CD8-positive, alpha-beta memory T cell (primary cell): ENCODE data around the gene C17orf67. TPM values are rescaled to one million over a fixed set of nuclear protein-coding genes. Genes with fewer than 3 reads are reported as not detected.

ENCODE experiments used
- CTCF ChIA-PET: fragments of 350-600 bp; sonication (Branson Sonifier 250); formaldehyde crosslinking; loops from one replicate; lab custom pipeline; 2021; ENCODE audit warnings: antibody characterized with exemption; lab: Charles Lee
- POLR2A ChIA-PET: fragments of 350-600 bp; sonication (Branson Sonifier 250); formaldehyde crosslinking; loops from one replicate; lab custom pipeline; 2021; ENCODE audit warnings: antibody characterized with exemption; lab: Charles Lee
- DNase-seq, 5 donors: peaks; one replicate each; pipeline versions ENCODE4 v3.0.0 to v3.0.0-alpha.2; 2020 to 2022; ENCODE audit warnings: mixed read lengths in 1 of 5
- H3K27ac ChIP-seq: one replicate; pipeline ENCODE4 v1.7.0; 2013; ENCODE audit warnings: low read depth, mild to moderate bottlenecking, low read length, moderate library complexity
- H3K27me3 ChIP-seq: 2 replicates; pipeline ENCODE4 v1.7.0; 2013; ENCODE audit warnings: low read length, mild to moderate bottlenecking; ENCODE audit not compliant: insufficient read depth, poor library complexity, severe bottlenecking
- H3K36me3 ChIP-seq: 2 replicates; pipeline ENCODE4 v1.7.0; 2013; ENCODE audit warnings: mild to moderate bottlenecking, low read length, moderate library complexity; ENCODE audit not compliant: insufficient read depth
- H3K4me1 ChIP-seq: 2 replicates; pipeline ENCODE4 v1.7.0; 2013; ENCODE audit warnings: mild to moderate bottlenecking, low read length, moderate library complexity; ENCODE audit not compliant: insufficient read depth
- H3K4me3 ChIP-seq: 2 replicates; pipeline ENCODE4 v1.7.0; 2013; ENCODE audit warnings: mild to moderate bottlenecking, low read length
- H3K9me3 ChIP-seq: 2 replicates; pipeline ENCODE4 v1.7.0; 2013; ENCODE audit warnings: mild to moderate bottlenecking, low read length
- H3K27ac Mint-ChIP-seq, 8 donors: one replicate each; pipeline ENCODE4 v1.8.0; 2020 to 2021; ENCODE audit warnings: mixed read lengths in 8 of 8, mild to moderate bottlenecking in 6 of 8, inconsistent platforms in 3 of 8, moderate library complexity in 3 of 8
- H3K27me3 Mint-ChIP-seq, 2 donors: one replicate each; pipeline ENCODE4 v1.8.0; 2020 to 2021; ENCODE audit warnings: mixed read lengths in 2 of 2, mild to moderate bottlenecking in 1 of 2, moderate library complexity in 1 of 2
- H3K36me3 Mint-ChIP-seq, 3 donors: one replicate each; pipeline ENCODE4 v1.8.0; 2020 to 2021; ENCODE audit warnings: mixed read lengths in 3 of 3, inconsistent platforms in 1 of 3, mild to moderate bottlenecking in 1 of 3
- H3K4me1 Mint-ChIP-seq, 3 donors: one replicate each; pipeline ENCODE4 v1.8.0; 2020 to 2021; ENCODE audit warnings: mixed read lengths in 3 of 3, inconsistent platforms in 1 of 3, mild to moderate bottlenecking in 1 of 3
- H3K4me3 Mint-ChIP-seq, 7 donors: one replicate each; pipeline ENCODE4 v1.8.0; 2020 to 2021; ENCODE audit warnings: mixed read lengths in 7 of 7, mild to moderate bottlenecking in 6 of 7, moderate library complexity in 4 of 7, inconsistent platforms in 2 of 7
- H3K9me3 Mint-ChIP-seq, 5 donors: one replicate each; pipeline ENCODE4 v1.8.0; 2020 to 2022; ENCODE audit warnings: mixed read lengths in 5 of 5, mild to moderate bottlenecking in 3 of 5, moderate library complexity in 2 of 5, inconsistent platforms in 1 of 5
- polyA plus RNA-seq: library from polyadenylated mRNA; unstranded; fragments of 300-500 nt; fragmentation: Illumina TruSeq; gene quantifications from one replicate; pipeline ENCODE4 v1.2.3, GENCODE V29; 2021
- total RNA-seq, 2 experiments: library from RNA; stranded (reverse); gene quantifications; one replicate each; pipeline ENCODE4 v1.2.3, GENCODE V29; 2021

Gene C17orf67
- total and polyA plus RNA-seq, 3 experiments from 2014 or later, result 2.5 to 4.6 (median 3.2) TPM

GRCh38 chr17:56810891-56811775 lies 22.6 kb downstream of the C17orf67 start:
- H3K27me3 Mint-ChIP-seq, result peaks cover 0 to 2% of the 10 kb centered on the region in 2 donors
- H3K9me3 Mint-ChIP-seq, result no peaks in the 10 kb centered on the region
- no peak overlapping the region for H3K27ac Mint-ChIP-seq
- H3K9me3 ChIP-seq, result no peaks in the 10 kb centered on the region
- no peak overlapping the region for H3K27ac ChIP-seq
- no peaks in the 10 kb centered on the region for H3K36me3 ChIP-seq
- DNase-seq, result no peak
- no peak overlapping the region for H3K4me3 ChIP-seq
- H3K27me3 ChIP-seq, result no peaks in the 10 kb centered on the region
- no peaks in the 10 kb centered on the region for H3K4me1 Mint-ChIP-seq
- H3K36me3 Mint-ChIP-seq, result peaks cover 0 to 12% (median 10%) of the 10 kb centered on the region in 3 donors
- H3K4me3 Mint-ChIP-seq, result no peak overlapping the region
- H3K4me1 ChIP-seq, result no peaks in the 10 kb centered on the region
- POLR2A ChIA-PET, result no interaction called here
- CTCF ChIA-PET, result no interaction called here

- DNase-seq, result no peak
- H3K4me3 Mint-ChIP-seq, result no peak overlapping the region
- H3K27me3 ChIP-seq, result no peaks in the 10 kb centered on the region
- no peaks in the 10 kb centered on the region for H3K4me1 ChIP-seq
- H3K4me1 Mint-ChIP-seq, result no peaks in the 10 kb centered on the region
- H3K36me3 Mint-ChIP-seq, result peaks cover 0 to 11% (median 10%) of the 10 kb centered on the region in 3 donors
- no peak overlapping the region for H3K27ac Mint-ChIP-seq
- H3K36me3 ChIP-seq, result no peaks in the 10 kb centered on the region
- POLR2A ChIA-PET, result no interaction called here
- H3K4me3 ChIP-seq, result no peak overlapping the region
- no peaks in the 10 kb centered on the region for H3K9me3 ChIP-seq
- no peak overlapping the region for H3K27ac ChIP-seq
- CTCF ChIA-PET, result no interaction called here
- no peaks in the 10 kb centered on the region for H3K9me3 Mint-ChIP-seq
- H3K27me3 Mint-ChIP-seq, result peaks cover 0 to 2% of the 10 kb centered on the region in 2 donors
These were observed 23.4 kb downstream of the C17orf67 start for GRCh38 chr17:56810343-56810742.

- CTCF ChIA-PET, result no interaction called here
These were observed 23.9 kb downstream of the C17orf67 start for GRCh38 chr17:56809820-56810179.

GRCh38 chr17:56809106-56809819 lies 24.5 kb downstream of the C17orf67 start:
- Mint-ChIP-seq H3K36me3 (peaks cover 0 to 11% (median 9%) of the 10 kb centered on the region in 3 donors), H3K4me1 (no peaks in the 10 kb centered on the region), H3K4me3 (no peak overlapping the region), H3K27me3 (peaks cover 0 to 2% of the 10 kb centered on the region in 2 donors), H3K27ac (no peak overlapping the region), H3K9me3 (no peaks in the 10 kb centered on the region)
- Histone ChIP-seq H3K4me3 (no peak overlapping the region), H3K27ac (no peak overlapping the region), H3K27me3 (no peaks in the 10 kb centered on the region), H3K9me3 (no peaks in the 10 kb centered on the region), H3K36me3 (no peaks in the 10 kb centered on the region), H3K4me1 (no peaks in the 10 kb centered on the region)
- no peak for DNase-seq
- CTCF ChIA-PET, result no interaction called here
- POLR2A ChIA-PET, result no interaction called here

More at GRCh38 chr17:56809820-56810179, 23.9 kb downstream of the C17orf67 start:
- Histone ChIP-seq H3K4me1 (no peaks in the 10 kb centered on the region), H3K9me3 (no peaks in the 10 kb centered on the region), H3K27me3 (no peaks in the 10 kb centered on the region), H3K4me3 (no peak overlapping the region), H3K27ac (no peak overlapping the region), H3K36me3 (no peaks in the 10 kb centered on the region)
- no peak for DNase-seq
- no peak overlapping the region for H3K4me3 Mint-ChIP-seq
- peaks cover 0 to 11% (median 10%) of the 10 kb centered on the region in 3 donors for H3K36me3 Mint-ChIP-seq
- POLR2A ChIA-PET, result no interaction called here
- peaks cover 0 to 2% of the 10 kb centered on the region in 2 donors for H3K27me3 Mint-ChIP-seq
- H3K9me3 Mint-ChIP-seq, result no peaks in the 10 kb centered on the region
- no peak overlapping the region for H3K27ac Mint-ChIP-seq
- no peaks in the 10 kb centered on the region for H3K4me1 Mint-ChIP-seq

DNA sequence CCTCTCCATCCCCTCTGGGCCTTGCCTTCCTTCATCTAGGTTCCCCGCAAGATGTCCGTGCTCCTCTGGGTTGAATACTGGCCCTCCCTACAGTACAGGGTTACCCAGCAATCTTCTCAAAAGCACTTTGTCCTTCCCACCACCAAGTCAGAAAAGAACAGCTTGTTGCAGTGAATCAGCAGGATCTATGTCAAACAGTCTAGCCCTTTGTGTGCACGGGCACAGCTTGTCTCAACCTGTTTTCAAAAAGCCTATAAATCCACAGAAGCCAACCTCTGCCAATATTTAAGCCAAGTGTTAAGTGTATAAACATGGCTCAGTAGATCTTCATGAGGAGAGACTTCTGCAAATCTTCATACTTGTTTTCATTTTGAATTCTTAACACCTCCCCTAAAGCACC lies 25.2 kb downstream of the C17orf67 start:
- H3K4me3 Mint-ChIP-seq, result no peak overlapping the region
- Histone ChIP-seq H3K36me3 (no peaks in the 10 kb centered on the region), H3K27ac (no peak overlapping the region), H3K4me3 (no peak overlapping the region), H3K27me3 (no peaks in the 10 kb centered on the region), H3K9me3 (no peaks in the 10 kb centered on the region), H3K4me1 (no peaks in the 10 kb centered on the region)
- DNase-seq, result no peak
- no peaks in the 10 kb centered on the region for H3K4me1 Mint-ChIP-seq
- H3K27ac Mint-ChIP-seq, result no peak overlapping the region
- ChIA-PET POLR2A (no interaction called here), CTCF (interaction anchor here (0.7 kb wide), 1 partner anchor 132 kb away, joined by 3 read pairs; no protein-coding TSS in a partner anchor)
- peaks cover 0 to 2% of the 10 kb centered on the region in 2 donors for H3K27me3 Mint-ChIP-seq
- H3K9me3 Mint-ChIP-seq, result no peaks in the 10 kb centered on the region
- peaks cover 0 to 11% (median 9%) of the 10 kb centered on the region in 3 donors for H3K36me3 Mint-ChIP-seq

- H3K9me3 ChIP-seq, result no peaks in the 10 kb centered on the region
- H3K9me3 Mint-ChIP-seq, result no peaks in the 10 kb centered on the region
- no peak overlapping the region for H3K27ac Mint-ChIP-seq
- no peaks in the 10 kb centered on the region for H3K36me3 ChIP-seq
- ChIA-PET POLR2A (no interaction called here), CTCF (no interaction called here)
- H3K27me3 Mint-ChIP-seq, result peaks cover 0 to 2% of the 10 kb centered on the region in 2 donors
- H3K4me3 Mint-ChIP-seq, result no peak overlapping the region
- H3K4me1 ChIP-seq, result no peaks in the 10 kb centered on the region
- no peak overlapping the region for H3K27ac ChIP-seq
- peaks cover 0 to 11% (median 9%) of the 10 kb centered on the region in 3 donors for H3K36me3 Mint-ChIP-seq
- no peak overlapping the region for H3K4me3 ChIP-seq
- H3K4me1 Mint-ChIP-seq, result no peaks in the 10 kb centered on the region
- no peak for DNase-seq
- H3K27me3 ChIP-seq, result no peaks in the 10 kb centered on the region
These were observed 26.0 kb downstream of the C17orf67 start for GRCh38 chr17:56807723-56808122.

DNA sequence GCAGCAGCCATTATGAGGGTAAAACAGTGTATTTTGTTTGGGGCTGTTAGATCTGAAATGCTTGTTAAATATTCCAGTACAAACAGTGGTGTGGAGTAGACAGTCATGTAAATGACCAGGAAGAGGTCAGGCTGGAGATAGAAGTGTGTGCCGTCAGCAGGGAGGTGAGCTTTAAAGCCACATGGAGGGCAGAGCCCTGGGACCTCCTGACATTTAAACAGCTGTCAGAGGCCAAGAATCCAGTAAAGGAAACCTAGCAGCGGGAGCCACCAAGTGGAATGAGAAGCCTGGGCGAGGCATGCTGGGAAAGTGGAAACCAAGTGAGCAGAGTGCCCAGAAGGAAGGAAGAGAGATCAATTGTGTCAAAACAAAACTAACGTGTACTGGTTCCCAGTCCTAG lies 26.8 kb downstream of the C17orf67 start:
- ChIA-PET CTCF (no interaction called here), POLR2A (no interaction called here)
- no peaks in the 10 kb centered on the region for H3K27me3 ChIP-seq

GRCh38 chr17:56804454-56804853 lies 29.3 kb downstream of the C17orf67 start:
- H3K4me1 Mint-ChIP-seq, result no peaks in the 10 kb centered on the region

More for the DNA sequence above, 26.8 kb downstream of the C17orf67 start:
- Histone ChIP-seq H3K9me3 (no peaks in the 10 kb centered on the region), H3K27ac (no peak overlapping the region), H3K4me3 (no peak overlapping the region), H3K4me1 (no peaks in the 10 kb centered on the region), H3K36me3 (no peaks in the 10 kb centered on the region)
- peaks cover 0 to 9% (median 7%) of the 10 kb centered on the region in 3 donors for H3K36me3 Mint-ChIP-seq
- no peaks in the 10 kb centered on the region for H3K27me3 Mint-ChIP-seq
- H3K4me3 Mint-ChIP-seq, result no peak overlapping the region
- no peak for DNase-seq
- no peaks in the 10 kb centered on the region for H3K9me3 Mint-ChIP-seq
- H3K27ac Mint-ChIP-seq, result no peak overlapping the region
- no peaks in the 10 kb centered on the region for H3K4me1 Mint-ChIP-seq

More at GRCh38 chr17:56804454-56804853, 29.3 kb downstream of the C17orf67 start:
- H3K9me3 Mint-ChIP-seq, result no peaks in the 10 kb centered on the region
- Histone ChIP-seq H3K36me3 (no peaks in the 10 kb centered on the region), H3K4me3 (no peak overlapping the region), H3K27ac (no peak overlapping the region), H3K27me3 (no peaks in the 10 kb centered on the region), H3K9me3 (no peaks in the 10 kb centered on the region), H3K4me1 (no peaks in the 10 kb centered on the region)
- no peak for DNase-seq
- no peak overlapping the region for H3K27ac Mint-ChIP-seq
- peaks cover 0 to 12% (median 9%) of the 10 kb centered on the region in 3 donors for H3K36me3 Mint-ChIP-seq
- H3K4me3 Mint-ChIP-seq, result no peak overlapping the region
- no peaks in the 10 kb centered on the region for H3K27me3 Mint-ChIP-seq
- ChIA-PET POLR2A (no interaction called here), CTCF (interaction anchor here (0.6 kb wide), 1 partner anchor 1267 kb away, joined by 3 read pairs; no protein-coding TSS in a partner anchor)
